Measurements from ENCODE around the gene ETS1.

Gene ETS1, protein sequence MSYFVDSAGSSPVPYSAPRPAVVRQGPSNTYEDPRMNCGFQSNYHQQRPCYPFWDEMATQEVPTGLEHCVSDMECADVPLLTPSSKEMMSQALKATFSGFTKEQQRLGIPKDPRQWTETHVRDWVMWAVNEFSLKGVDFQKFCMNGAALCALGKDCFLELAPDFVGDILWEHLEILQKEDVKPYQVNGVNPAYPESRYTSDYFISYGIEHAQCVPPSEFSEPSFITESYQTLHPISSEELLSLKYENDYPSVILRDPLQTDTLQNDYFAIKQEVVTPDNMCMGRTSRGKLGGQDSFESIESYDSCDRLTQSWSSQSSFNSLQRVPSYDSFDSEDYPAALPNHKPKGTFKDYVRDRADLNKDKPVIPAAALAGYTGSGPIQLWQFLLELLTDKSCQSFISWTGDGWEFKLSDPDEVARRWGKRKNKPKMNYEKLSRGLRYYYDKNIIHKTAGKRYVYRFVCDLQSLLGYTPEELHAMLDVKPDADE

DNA sequence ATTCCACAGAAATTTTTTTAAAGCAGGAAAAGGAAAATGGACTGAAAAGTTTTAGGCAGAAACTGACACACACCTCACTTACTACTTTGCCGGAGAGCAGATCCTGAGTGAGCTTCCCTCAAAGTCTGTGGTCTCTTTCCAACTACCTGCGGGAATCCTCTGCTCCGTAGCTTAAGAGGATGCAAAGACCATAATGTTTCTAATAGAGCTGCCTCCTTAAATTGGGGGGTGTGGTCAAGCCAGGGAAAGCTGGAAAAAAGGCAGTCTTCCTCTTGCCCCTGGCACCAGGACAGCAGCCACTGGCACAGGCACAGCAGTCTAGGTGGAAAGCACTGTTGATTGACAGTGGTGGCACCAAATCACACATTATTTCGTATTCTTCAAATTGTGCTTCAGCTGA is at the start of gene ETS1:
Gene ETS1 (minus strand): TSS at position 144 of the 400 bp plus-strand sequence. CDS start 14,428 bp downstream, outside the sequence.
- Mint-ChIP-seq H3K4me3 (no peak within 1 kb of the TSS), H3K27ac (no peak within 1 kb of the TSS), H3K27me3 (no peaks in the 10 kb centered on the region), H3K36me3 (ENCODE audit: low read depth) (no peaks in the 10 kb centered on the region), H3K9me3 (no peaks in the 10 kb centered on the region), H3K4me1 (ENCODE audit: low read depth) (peaks cover 20% of the 10 kb centered on the region)

DNA sequence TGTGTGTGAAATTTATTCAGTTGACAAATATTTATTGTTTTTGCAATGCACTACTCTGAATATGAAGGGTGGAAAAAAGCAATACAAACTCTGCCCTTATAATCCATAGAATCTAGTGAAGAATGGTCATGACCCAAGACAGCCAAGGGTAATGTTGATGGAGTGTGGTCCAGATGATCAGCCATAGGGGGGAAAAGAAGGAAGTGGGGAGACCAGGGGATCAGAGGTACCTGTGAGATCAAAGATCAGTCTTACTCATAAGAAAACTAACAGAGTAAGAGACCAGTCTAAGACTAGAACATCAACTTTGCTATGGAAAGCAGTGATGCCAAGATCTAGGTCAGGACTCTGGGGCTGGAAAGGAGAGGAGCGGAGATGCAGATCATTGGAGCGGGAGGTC is 47.0 kb upstream of the ETS1 start:
- Mint-ChIP-seq H3K36me3 (ENCODE audit: low read depth) (no peaks in the 10 kb centered on the region), H3K9me3 (no peaks in the 10 kb centered on the region), H3K4me1 (ENCODE audit: low read depth) (peaks cover 35% of the 10 kb centered on the region), H3K27ac (no peak overlapping the region), H3K27me3 (no peaks in the 10 kb centered on the region), H3K4me3 (no peak overlapping the region)

DNA sequence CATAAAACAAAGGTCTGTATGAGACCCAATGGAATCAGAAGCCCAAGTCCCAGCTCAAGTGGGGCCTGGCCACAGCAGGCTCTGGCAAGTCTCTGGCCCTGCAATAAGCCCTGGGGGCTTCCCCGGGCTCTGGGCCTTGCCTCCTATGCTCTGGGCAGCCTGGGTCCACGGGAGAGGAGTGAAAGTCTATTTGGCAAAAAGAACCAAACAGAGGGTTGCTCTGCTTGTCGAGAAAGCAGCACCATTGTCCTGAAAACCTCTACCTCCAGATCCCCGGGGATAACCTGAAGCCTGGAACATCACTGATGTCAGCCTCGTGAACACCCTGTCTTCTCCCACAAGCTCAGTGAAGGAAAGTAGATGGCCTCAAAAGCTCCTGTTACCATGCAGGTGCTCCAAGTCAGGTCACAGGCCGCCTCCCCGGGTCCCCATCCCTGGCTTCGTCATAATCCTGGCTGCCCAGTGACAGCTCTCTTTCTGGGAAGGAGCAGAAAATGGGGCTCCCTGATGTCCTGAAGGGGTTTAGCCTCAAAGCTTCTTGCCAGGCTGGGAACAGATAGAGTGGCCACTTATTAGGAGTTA is 46.1 kb upstream of the ETS1 start:
- H3K4me3 Mint-ChIP-seq = no peak overlapping the region
- H3K4me1 Mint-ChIP-seq (ENCODE audit: low read depth) = peaks cover 44% of the 10 kb centered on the region
- no peak overlapping the region for H3K27ac Mint-ChIP-seq
- H3K36me3 Mint-ChIP-seq (ENCODE audit: low read depth) = no peaks in the 10 kb centered on the region
- H3K9me3 Mint-ChIP-seq = no peaks in the 10 kb centered on the region
- no peaks in the 10 kb centered on the region for H3K27me3 Mint-ChIP-seq

DNA sequence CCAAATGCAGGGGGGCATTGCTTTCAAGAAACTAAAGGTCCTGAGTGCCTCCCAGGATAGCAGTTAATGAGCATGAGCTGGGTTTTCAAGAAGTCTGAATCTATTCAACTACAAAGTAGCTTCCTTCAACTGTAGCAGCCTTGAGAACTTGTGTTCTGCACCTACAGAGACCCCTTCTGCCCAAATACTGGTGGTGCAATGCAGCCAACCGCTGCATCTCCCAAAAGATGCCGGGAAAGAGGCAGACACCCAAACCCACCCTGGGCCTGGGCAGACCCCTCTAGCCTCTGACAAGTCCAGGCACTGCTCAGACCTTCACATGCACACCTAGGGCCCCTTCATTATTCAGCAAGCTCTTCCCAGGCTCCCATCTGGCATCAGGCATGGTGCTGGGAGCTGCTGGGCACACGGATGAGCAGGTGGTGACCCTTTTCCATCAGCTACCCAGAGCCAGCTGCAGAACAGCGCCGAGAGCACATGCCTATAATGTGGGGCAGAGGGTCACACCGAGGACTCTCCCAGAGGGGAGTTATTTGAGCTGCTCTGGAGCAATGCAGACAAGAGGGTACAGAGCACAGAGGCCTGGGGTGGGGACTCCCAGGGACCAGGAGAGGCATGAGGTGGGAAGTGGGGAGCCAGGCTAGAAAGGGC is 44.9 kb upstream of the ETS1 start:
- no peak overlapping the region for H3K27ac Mint-ChIP-seq
- H3K4me3 Mint-ChIP-seq = no peak overlapping the region
- no peaks in the 10 kb centered on the region for H3K9me3 Mint-ChIP-seq
- H3K27me3 Mint-ChIP-seq = no peaks in the 10 kb centered on the region
- no peaks in the 10 kb centered on the region for H3K36me3 Mint-ChIP-seq (ENCODE audit: low read depth)
- peaks cover 51% of the 10 kb centered on the region for H3K4me1 Mint-ChIP-seq (ENCODE audit: low read depth)

DNA sequence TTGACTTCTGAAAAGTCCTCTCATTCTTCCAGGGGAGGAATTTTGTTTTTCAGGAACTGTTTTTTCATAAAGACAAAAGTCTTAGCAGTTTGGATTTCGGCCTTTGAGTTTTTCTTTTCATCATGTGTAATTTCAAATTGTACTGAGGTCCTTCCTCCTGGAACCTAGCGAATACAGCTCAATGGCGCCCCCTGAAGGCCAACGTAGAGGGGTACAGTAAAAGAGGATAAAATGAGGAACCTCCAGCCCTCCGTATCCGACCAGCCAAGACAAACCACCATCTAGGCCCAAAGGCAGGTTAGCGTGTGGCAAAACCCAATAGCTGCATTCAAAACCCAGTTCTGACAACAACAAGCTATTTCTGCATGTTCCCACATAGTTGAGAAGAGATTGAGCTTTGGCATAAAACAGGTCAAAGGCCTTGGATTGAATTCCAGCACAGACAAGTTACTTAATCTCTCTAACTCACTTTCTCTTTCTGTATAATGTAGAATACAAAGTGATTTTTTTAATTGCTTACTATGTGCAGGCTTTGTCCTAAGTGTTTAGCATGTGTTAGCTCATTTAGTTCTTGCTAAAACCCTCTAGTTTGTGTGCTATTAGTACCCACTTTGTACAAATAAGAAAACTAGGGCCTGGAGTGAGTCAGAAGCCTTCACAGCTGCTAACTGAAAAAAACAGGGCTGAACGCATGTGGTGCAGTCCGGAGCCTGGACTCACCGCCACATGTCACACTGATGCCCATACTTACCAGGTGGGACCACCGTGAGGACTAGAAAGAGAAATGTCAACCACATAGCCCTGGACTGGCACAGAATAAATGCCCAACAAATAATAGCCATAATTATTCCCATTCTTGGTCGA is 43.2 kb upstream of the ETS1 start:
- Mint-ChIP-seq H3K9me3 (no peaks in the 10 kb centered on the region), H3K27ac (peak overlapping the region; percentile 95), H3K4me1 (ENCODE audit: low read depth) (peaks cover 68% of the 10 kb centered on the region), H3K4me3 (peak overlapping the region; percentile 75), H3K27me3 (no peaks in the 10 kb centered on the region), H3K36me3 (ENCODE audit: low read depth) (no peaks in the 10 kb centered on the region)

DNA sequence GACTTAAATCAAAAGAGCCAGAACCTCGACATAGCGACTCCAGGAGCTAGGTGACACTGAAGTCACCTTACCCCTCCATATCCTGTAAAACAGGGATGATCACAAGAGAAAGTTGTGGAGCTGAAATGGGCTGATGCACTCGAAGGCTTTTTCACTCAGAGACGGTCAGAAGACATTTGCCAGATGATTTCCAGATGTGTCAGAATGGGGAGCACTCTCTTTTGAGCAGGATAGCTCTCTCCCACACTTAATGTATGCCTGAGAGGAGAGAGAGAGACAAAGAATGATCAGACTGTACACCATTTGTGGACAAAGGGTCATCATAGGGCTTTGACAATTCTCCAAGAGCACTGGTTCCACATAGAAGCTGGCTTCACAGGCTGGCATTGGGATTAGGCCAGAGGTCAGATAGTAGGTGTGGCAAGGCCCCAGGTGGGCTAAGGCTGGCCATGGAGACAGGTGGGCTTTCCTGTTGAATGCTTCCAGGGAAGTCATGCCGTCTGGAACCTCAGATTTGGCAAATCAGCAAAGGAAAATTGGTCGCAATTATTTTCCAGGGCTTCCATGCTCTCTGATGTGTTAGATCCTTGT is 42.3 kb upstream of the ETS1 start:
- peak overlapping the region; percentile 95 for H3K27ac Mint-ChIP-seq
- peak overlapping the region; percentile 74 for H3K4me3 Mint-ChIP-seq
- no peaks in the 10 kb centered on the region for H3K9me3 Mint-ChIP-seq
- peaks cover 78% of the 10 kb centered on the region for H3K4me1 Mint-ChIP-seq (ENCODE audit: low read depth)
- H3K36me3 Mint-ChIP-seq (ENCODE audit: low read depth) = no peaks in the 10 kb centered on the region
- H3K27me3 Mint-ChIP-seq = no peaks in the 10 kb centered on the region

DNA sequence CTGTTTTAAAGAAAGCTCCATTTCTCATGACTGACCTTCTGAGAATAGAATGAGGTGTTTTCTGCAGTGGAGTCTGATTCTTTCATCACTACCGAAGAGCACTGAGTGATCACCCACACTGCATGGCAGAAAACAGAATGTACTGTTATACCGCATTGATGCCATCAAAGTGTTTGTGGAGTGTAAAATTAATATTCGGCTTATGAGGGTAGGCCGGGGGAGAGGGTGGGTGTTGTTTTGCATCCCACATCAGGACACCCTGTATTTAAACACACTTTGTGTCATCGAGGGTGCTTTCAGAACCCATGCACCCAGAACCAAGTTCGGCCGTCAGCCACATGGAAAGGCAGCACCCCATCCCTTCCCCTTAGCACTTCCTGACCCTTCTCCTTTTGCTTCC is 41.3 kb upstream of the ETS1 start:
- Mint-ChIP-seq H3K9me3 (no peaks in the 10 kb centered on the region), H3K4me1 (ENCODE audit: low read depth) (peaks cover 87% of the 10 kb centered on the region), H3K36me3 (ENCODE audit: low read depth) (no peaks in the 10 kb centered on the region), H3K4me3 (peak overlapping the region; percentile 74), H3K27me3 (no peaks in the 10 kb centered on the region), H3K27ac (peak overlapping the region; percentile 95)

DNA sequence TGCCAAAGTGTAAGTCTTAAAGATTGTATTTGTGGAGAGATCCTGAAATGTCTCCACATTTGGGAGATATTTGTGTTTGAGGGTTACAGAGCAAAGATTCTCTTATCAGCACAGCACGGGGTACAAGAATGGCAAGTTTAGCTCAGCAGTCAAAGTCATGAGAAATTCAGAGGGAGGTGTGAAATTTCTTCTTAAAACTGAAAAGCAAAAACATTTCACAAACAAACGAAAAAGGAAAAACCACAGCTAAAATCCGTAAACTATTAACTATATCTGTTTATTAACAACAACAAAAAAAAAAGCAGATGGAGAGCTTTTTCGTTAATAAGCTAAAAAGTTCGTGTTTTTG is 40.9 kb upstream of the ETS1 start:
- Mint-ChIP-seq H3K4me1 (ENCODE audit: low read depth) (peaks cover 91% of the 10 kb centered on the region), H3K27me3 (no peaks in the 10 kb centered on the region), H3K4me3 (peak overlapping the region; percentile 74), H3K36me3 (ENCODE audit: low read depth) (no peaks in the 10 kb centered on the region), H3K27ac (peak overlapping the region; percentile 95), H3K9me3 (no peaks in the 10 kb centered on the region)

DNA sequence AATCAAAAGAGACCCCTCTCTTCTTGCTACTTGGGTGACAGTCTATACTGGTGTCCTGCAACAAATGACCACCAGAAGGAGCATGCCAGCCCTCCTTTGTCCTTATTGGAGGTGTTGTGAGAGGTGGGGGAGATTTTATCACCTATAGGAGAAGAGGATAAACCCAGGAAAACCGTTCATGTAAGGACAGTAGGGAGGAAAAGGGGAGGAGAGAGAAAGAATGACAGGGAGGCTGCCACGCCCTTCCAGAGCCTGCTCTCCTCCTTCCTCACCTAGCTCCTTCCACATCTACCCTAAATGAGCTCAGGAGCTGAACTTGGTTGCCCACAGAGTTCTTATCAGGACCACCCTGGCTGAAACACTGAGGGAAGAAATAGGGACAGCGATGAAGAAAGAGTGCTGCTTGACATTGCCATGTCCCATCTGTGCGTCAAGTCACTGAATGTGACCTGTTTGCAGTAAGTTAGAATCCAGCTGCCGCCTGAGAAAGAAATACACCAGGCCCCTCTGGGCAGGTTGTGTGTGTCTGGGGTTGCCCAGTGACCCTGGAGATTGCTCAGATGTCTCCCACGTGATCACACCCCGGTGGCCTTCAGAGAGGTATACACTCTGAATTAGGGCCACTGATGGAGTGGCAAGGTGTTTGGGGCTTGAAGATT is 40.4 kb upstream of the ETS1 start:
- no peaks in the 10 kb centered on the region for H3K36me3 Mint-ChIP-seq (ENCODE audit: low read depth)
- H3K9me3 Mint-ChIP-seq = no peaks in the 10 kb centered on the region
- H3K4me3 Mint-ChIP-seq = peak overlapping the region; percentile 74
- H3K27ac Mint-ChIP-seq = peak overlapping the region; percentile 95
- peaks cover 96% of the 10 kb centered on the region for H3K4me1 Mint-ChIP-seq (ENCODE audit: low read depth)
- H3K27me3 Mint-ChIP-seq = no peaks in the 10 kb centered on the region

DNA sequence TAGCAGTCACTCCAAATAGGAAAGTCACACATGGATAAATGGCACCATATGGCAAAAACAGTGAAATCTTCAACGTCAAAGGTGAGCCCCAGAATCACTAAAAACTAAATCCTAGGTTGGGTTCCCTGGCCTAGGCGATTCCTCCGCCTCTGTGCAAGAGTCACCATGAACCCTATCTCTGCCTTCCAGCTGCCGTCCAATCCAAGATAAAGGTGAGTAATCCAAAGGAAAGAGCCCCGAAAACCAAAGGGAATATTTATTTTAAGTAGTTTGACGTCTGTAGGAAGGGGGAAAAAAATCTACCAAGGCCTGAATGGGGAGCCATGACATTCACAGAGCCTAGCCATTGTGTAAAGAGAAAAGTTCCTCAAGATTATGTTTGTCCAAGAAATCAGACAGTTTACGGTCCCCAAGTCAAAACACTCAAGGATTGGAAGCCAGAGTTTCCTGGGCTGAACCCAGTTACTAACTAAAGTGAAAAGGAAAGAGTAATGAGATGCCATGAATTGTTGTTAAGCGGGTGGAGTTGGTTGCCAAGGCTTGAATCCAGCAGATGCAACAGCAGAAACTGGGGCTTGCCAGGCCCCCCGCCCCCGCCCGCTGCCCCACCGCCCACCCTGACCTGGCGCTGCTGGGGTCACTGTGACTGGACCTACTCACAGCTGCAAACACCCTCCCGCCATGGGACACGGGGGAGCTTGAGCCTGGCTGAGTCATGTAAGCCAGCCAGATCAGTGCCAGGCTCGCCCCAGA is 39.7 kb upstream of the ETS1 start:
- no peaks in the 10 kb centered on the region for H3K27me3 Mint-ChIP-seq
- H3K4me3 Mint-ChIP-seq = peak overlapping the region; percentile 74
- H3K4me1 Mint-ChIP-seq (ENCODE audit: low read depth) = peaks cover 100% of the 10 kb centered on the region
- H3K9me3 Mint-ChIP-seq = no peaks in the 10 kb centered on the region
- peak overlapping the region; percentile 97 for H3K27ac Mint-ChIP-seq
- no peaks in the 10 kb centered on the region for H3K36me3 Mint-ChIP-seq (ENCODE audit: low read depth)

DNA sequence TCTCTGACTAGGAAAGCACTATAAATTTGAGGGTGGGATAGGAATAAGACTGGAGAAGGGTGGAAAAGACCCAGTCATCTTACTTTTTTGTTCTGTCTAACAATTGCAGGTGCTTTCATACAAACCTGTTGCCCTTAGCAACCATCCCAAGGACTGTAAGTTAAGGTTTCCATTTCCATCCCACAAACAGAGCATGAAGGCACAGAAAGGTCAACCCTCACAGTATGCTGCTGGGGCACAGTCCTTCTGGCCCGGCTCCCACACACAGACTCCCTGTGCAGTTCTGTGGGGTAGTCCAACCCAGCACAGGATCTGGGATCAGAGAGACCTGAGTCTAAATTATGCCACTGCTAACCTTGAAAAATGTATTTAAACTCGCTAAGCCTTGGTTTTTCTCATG is 38.4 kb upstream of the ETS1 start:
- Mint-ChIP-seq H3K4me1 (ENCODE audit: low read depth) (peaks cover 100% of the 10 kb centered on the region), H3K9me3 (no peaks in the 10 kb centered on the region), H3K36me3 (ENCODE audit: low read depth) (no peaks in the 10 kb centered on the region), H3K27me3 (no peaks in the 10 kb centered on the region), H3K4me3 (peak overlapping the region; percentile 62), H3K27ac (peak overlapping the region; percentile 97)

DNA sequence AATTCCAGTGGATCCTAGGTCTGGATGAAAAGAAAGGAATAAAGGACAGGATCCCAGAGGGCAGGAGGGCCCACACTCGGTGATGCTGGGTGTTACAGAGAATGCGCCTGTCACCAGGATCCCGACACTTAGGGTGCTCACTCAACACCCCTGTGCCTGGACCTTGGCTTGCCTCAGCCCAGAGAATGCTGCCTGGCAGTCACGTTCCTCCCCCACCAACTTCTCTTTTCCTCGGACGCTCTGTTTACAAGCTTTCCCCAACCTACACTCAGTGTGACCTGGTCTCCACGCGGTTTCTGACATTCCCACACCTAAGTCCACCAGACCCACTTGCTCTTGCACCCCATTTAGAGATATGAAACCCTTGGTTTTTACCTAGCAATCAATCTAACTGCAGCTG is 38.0 kb upstream of the ETS1 start:
- Mint-ChIP-seq H3K27me3 (no peaks in the 10 kb centered on the region), H3K4me3 (peak overlapping the region; percentile 62), H3K27ac (peak overlapping the region; percentile 97), H3K4me1 (ENCODE audit: low read depth) (peaks cover 100% of the 10 kb centered on the region), H3K9me3 (no peaks in the 10 kb centered on the region), H3K36me3 (ENCODE audit: low read depth) (no peaks in the 10 kb centered on the region)
